ES-I3 (cell line): ENCODE measurements around the gene STK32A.
A peak's percentile ranks its signal among the peaks of the same experiment; 100 is the strongest.
"Not testable (repeated sequence)": the region's sequence is repeated elsewhere in the genome, so short reads cannot be mapped to it uniquely, and the experiment has no call there.

ENCODE experiments used
- H3K36me3 ChIP-seq: 2 replicates; pipeline ENCODE4 v1.6.1; 2013; ENCODE audit warnings: mild to moderate bottlenecking, low read length, control low read depth, moderate library complexity; ENCODE audit not compliant: insufficient read depth
- H3K4me1 ChIP-seq: 2 replicates; pipeline ENCODE4 v1.6.1; 2013; ENCODE audit warnings: mild to moderate bottlenecking, control low read depth, low read length; ENCODE audit not compliant: insufficient read depth
- H3K9ac ChIP-seq: 2 replicates; pipeline ENCODE4 v1.6.1; 2013; ENCODE audit warnings: low read depth, mild to moderate bottlenecking, low read length, moderate library complexity
- H3K9me3 ChIP-seq: 2 replicates; pipeline ENCODE4 v1.6.1; 2013; ENCODE audit warnings: mild to moderate bottlenecking, low read length, moderate library complexity; ENCODE audit not compliant: control insufficient read depth, insufficient read depth

STK32A gene

DNA sequence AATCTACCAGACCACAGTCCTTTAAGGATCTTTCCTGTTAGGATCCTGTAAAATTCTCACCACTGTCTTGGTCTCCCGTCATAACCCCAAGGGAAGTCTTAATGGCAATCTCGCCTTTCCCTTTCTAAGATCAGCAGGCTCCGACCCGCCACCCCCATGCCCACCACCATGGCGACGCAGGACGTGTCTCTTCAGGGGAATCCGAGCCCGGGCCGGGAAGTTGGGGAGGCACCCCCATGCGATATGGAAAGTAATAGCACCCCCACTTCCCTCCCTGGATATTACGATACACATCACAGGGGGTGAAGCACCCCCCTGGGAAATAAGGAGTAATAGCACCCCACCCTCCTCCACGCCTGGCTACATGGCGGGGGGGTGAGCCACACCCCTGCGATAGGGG is 8.3 kb upstream of the STK32A start:
- no peaks in the 10 kb centered on the region for H3K36me3 ChIP-seq
- no peak overlapping the region for H3K9ac ChIP-seq
- no peaks in the 10 kb centered on the region for H3K4me1 ChIP-seq
- no peaks in the 10 kb centered on the region for H3K9me3 ChIP-seq

DNA sequence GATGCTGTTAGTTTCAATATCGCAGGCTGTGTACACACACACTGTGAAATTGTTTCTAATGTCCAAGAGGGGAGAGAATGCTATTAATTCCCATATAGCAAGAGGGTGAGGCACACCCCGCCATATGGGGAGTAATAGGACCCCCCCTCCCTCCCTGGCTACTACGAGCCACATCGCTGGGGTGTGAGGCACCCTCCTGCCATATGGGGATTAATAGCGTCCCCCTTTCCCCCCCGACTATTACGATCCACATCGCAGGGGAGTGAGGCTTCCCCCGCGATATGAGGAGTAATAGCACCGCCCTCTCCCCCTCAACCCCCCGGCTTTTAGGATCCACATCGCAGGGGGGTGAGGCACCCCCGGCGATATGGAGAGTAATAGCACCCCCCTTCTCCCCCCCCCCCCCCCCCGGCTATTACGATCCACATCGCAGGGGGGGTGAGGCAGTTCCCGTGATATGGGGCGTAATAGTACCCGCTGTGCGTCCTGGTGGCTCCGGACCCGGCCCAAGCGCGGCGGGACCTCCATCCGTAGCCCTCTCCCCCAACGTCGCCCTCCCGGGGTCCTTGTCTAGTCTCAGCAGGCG is 494 bp upstream of the STK32A start:
- Histone ChIP-seq H3K9ac (peak overlapping the region; percentile 77), H3K4me1 (no peaks in the 10 kb centered on the region), H3K9me3 (no peaks in the 10 kb centered on the region), H3K36me3 (no peaks in the 10 kb centered on the region)

DNA sequence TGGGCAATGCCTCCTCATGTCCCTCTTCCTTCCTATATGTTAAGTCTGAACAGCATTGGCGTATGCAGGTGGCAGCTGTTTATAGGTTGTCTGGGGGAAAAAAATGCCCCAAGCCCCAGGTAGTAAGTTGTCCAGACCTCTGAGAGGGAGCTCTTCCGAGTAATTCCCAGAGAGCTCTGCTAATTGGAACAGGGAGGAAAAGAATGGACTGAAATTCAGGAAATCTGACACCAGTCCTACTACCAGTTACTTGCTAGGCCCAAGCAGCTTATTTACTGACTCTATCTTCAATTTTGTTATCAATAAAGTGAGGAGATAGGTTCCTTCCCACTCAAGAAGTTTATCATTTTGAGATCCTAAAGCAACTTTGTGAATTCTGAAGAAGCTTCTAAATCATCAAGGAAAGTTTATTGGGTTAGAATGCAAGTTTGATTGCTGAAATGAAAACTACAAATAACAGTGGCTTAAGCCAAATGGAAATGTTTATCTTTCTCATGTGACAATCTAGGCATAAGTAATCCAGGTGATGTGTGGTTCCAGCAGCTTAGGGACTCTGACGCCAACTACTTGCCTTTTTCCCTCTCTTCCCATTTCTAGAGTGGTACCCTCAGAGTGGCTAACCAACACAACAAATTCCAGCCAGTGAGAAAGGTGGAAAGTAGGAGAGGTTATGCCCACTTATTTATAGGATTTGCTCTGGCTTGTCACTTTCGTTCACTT is 5.6 kb downstream of the STK32A start:
- Histone ChIP-seq H3K36me3 (no peaks in the 10 kb centered on the region), H3K4me1 (peaks cover 7% of the 10 kb centered on the region), H3K9ac (no peak overlapping the region), H3K9me3 (no peaks in the 10 kb centered on the region)

DNA sequence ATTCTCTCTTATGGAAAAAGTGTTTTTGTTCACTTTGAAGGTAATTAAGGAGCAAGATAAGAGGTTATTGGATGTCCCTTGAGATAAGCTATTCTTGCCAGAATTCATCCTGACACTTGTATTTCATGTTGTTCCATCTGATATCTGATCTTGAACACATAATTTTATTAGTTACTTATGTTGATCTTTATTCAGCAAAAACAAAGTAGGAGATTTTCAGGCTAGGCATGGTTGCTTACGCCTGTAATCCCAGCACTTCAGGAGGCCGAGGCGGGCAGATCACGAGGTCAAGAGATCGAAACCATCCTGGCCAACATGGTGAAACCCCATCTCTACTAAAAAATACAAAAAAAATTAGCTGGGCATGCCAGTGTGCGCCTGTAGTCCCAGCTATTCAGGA is 8.4 kb downstream of the STK32A start:
- not testable (repeated sequence) for H3K36me3 ChIP-seq

DNA sequence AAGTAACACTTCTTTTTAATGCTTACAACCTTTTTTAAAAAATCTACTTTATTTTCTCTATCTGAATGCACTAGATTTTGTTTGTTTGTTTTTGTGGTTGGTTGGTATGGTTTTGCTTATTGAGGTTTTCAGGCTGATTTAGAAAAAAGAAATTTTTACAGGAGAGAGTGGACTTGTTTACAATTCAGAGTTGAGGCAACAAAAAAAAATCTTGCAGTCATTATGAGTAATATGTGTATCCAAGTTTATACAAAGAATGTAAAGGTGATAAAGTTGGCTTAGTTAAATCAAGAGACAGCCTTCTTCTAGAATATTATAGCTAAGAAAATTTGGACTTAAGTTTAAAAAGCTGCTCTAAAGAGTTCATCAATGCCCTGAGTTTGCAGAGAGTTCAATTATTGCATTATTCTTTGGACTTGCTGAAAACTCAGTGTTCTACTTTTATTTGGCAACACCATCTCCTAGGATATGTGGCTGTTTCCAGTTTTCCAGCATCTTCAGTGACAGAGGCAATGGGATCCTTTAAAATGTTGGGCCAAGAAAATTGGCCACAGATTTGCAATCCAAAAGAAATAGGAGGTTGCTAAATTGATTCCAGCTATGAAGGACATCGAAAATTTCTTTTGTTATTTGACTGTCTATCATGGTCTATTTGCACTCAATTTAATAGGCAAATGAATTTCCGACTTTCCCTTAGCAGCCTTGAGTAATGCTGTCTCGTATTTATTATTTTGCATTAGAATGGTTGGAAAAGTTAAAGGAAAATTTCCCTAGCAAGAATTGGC is 10.7 kb downstream of the STK32A start:
- H3K36me3 ChIP-seq: no peaks in the 10 kb centered on the region
- H3K9me3 ChIP-seq: no peaks in the 10 kb centered on the region
- no peaks in the 10 kb centered on the region for H3K4me1 ChIP-seq
- no peak overlapping the region for H3K9ac ChIP-seq

More for the DNA sequence above, 8.4 kb downstream of the STK32A start:
- not testable (repeated sequence) for H3K9ac ChIP-seq, H3K4me1 ChIP-seq, H3K9me3 ChIP-seq

DNA sequence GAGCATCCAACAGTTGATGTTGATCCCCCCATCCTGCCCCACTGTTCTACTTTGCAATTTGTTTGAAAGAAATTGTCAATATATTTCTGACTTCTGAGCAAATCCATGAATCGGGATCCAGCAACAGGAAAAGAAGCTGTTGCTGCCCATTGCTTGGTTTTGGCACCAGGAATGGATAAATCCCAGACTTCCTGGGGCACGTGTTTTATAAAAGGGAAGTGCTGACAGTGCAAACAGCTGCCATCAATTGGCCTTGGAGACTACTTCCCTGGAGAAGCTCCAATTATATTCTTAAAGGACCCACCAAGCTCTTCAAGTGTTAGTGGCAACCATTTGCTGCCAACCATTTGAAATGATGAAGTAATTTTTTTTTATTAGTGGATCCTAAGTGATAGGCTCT is 13.7 kb downstream of the STK32A start:
- no peaks in the 10 kb centered on the region for H3K9me3 ChIP-seq
- no peaks in the 10 kb centered on the region for H3K36me3 ChIP-seq
- H3K9ac ChIP-seq: no peak overlapping the region
- no peaks in the 10 kb centered on the region for H3K4me1 ChIP-seq

DNA sequence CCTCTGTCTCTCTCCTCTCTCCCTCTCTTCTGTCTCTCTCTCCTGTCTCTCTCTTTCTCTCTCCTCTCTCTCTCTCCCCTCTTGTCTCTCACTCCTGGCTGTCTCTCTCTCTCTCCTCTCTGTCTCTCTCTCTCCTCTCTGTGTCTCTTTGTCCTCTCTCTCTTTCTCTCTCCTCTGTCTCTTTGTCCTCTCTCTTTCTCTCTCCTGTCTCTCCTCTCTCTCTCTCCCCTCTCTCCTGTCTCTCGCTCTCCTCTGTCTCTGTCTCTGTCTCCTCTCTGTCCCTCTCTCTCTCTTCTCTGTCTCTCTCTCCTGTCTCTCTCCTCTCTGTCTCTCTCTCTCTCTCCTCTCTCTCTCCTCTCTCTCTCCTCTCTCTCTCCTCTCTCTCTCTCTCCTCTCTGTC is 25.0 kb downstream of the STK32A start:
- no peaks in the 10 kb centered on the region for H3K36me3 ChIP-seq
- H3K9ac ChIP-seq: no peak overlapping the region
- H3K9me3 ChIP-seq: no peaks in the 10 kb centered on the region
- no peaks in the 10 kb centered on the region for H3K4me1 ChIP-seq

DNA sequence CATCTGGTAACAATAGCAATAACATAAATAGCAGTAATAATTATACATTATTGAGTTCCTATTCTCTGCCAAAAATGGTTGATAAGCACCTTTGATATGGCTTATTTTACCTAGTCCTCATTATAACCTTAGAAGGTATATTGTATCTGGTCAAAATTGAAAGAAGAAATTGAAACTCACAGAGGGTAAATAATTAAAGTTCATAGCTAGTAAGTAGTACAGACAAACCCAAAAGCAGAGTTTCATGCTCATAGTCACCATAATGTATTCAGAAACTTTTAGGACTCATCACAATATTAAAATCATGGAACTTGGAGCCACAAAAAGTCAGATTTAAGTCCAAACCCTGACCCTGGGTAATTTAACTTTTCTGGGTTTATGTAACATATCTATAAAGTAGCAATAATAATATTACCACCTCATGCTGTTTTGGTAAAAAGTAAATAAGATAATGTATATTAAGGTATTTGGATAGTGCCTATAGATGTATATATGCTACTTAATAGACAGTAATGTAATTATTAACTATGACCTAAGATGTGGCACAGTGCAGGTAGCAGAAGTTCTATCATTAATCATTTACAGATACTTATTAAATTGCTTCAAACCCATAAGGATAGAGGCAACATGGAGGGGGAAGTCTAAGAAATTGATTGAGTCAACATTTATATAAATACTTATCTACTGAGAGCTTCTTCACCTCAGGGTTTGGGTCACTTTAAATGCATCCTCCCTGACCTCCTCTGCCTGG is 32.4 kb downstream of the STK32A start:
- Histone ChIP-seq H3K4me1 (no peaks in the 10 kb centered on the region), H3K9me3 (no peaks in the 10 kb centered on the region; the same call in 1 of the 2 replicates), H3K9ac (no peak overlapping the region), H3K36me3 (no peaks in the 10 kb centered on the region)

DNA sequence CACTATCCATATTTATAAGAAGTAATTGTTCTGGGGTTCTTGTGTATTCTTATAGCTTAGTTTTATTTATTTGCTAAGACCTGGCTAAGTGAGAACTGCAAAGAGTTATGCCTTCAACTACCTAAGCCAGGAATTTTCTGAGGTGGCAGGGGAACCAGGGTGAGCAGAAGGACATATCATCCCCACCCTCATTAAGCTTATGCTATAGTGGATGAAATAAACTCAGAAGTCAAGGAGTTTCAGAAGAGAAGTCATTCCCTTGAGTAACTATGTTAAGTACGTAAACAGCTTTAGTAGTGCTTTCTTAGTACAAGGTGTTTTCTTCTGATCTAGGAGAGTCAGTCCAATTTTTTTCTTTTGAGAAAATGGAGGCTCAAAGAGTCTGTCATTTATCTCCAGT is 41.7 kb downstream of the STK32A start:
- Histone ChIP-seq H3K9ac (no peak overlapping the region), H3K36me3 (no peaks in the 10 kb centered on the region), H3K4me1 (peaks cover 4% of the 10 kb centered on the region; the same call in 1 of the 2 replicates), H3K9me3 (no peaks in the 10 kb centered on the region)

DNA sequence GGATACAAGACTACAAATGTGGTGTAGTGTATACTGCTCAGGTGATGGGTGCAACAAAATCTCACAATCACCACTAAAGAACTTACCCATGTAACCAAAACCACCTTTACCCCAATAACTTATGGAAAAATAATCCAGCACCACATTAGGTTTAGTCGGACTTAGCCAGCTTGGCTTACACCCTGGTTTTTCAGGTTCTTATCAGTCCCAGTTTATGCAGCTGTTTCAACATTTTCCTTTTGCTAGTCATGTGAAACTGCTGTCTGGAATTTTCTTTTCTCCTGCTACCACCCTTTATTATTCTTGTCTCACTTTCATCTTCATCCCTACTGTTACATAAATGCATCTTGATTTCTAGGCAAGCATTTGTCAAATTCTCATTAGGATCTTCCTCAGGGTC is 51.5 kb downstream of the STK32A start:
- H3K4me1 ChIP-seq: peaks cover 26% of the 10 kb centered on the region
- H3K9me3 ChIP-seq: no peaks in the 10 kb centered on the region; the same call in 1 of the 2 replicates
- no peaks in the 10 kb centered on the region for H3K36me3 ChIP-seq
- H3K9ac ChIP-seq: no peak overlapping the region

DNA sequence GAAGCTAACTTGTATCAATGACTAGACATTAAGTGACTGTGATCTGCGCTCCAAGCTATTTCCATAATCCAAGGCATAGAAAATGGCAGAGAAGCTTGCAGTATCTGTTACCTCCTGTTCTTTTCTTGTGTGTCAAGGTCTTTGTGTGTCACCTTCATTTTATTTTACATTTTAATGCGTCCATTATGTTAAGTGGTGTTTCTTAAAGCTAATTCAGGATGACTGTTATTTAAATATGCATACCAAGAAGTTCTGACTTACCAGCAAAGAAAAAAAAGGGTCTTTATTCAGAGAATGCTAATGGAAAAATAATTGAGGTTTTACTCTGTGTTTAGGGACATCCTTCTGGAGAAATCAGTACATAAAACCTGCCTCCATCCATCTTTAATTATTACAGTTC is 52.3 kb downstream of the STK32A start:
- H3K9ac ChIP-seq: no peak overlapping the region
- no peaks in the 10 kb centered on the region for H3K36me3 ChIP-seq
- peaks cover 26% of the 10 kb centered on the region for H3K4me1 ChIP-seq
- peaks cover 2% of the 10 kb centered on the region; the same call in 1 of the 2 replicates for H3K9me3 ChIP-seq

DNA sequence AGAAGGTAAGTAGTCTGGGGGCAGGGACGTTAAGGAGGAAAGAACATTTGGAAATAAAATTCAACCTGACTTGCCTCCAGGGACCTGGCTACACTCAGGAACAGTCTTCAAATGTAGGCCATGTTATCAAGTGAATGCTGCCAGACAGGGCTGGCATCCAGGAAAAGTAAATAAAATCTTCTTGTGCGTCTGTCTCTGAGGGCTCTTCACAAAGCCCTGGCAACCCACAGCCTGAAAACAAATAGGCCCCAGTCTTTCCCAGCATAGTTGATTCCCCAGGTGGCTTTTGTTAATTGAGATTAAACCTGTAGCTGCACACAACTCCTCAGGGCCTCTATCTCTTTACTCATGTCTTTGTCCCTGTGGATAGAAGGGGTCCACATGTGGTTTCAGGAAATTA is 55.4 kb downstream of the STK32A start:
- Histone ChIP-seq H3K4me1 (peaks cover 27% of the 10 kb centered on the region), H3K9ac (no peak overlapping the region), H3K9me3 (peaks cover 3% of the 10 kb centered on the region; the same call in 1 of the 2 replicates), H3K36me3 (no peaks in the 10 kb centered on the region)

DNA sequence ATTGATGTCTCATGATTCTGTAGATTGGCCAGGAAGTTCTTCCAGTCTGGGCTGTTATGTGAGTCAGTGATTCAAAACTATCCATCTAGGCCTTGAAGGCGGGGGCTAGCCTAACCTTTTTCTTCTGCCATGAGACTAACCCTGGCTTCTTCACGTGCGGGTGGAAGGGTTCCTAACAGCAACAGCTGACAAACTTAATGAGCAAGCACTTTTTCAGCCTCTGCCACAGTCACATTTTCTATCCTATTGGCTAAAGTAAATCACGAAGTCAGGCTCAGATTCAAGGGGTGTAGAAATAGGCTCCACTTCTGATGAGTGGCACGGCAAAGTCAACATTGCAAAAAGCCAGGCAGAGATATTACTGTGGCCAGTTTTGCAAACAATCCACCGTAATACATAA is 68.4 kb downstream of the STK32A start:
- H3K9ac ChIP-seq: no peak overlapping the region
- no peaks in the 10 kb centered on the region for H3K9me3 ChIP-seq
- no peaks in the 10 kb centered on the region for H3K4me1 ChIP-seq
- H3K36me3 ChIP-seq: no peaks in the 10 kb centered on the region

DNA sequence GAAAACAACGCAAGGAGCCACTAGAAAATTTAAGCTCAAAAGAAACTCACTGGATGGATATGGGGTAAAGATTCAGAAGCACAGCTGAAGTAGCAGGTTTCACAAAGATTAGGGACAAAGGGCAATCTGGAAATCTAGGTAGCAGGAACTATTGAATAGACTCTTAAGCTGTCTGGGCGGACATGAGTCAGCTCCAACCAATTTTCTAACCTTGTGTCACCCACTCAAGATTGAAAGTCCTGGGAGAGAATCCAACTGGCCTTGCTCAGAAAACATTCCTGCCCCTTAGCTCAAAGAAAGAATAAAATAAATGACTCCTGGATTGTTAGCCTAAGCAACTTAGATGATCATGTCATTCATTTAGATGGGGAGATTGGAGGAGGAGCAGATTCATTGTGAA is 69.2 kb downstream of the STK32A start:
- Histone ChIP-seq H3K9ac (no peak overlapping the region), H3K36me3 (no peaks in the 10 kb centered on the region), H3K4me1 (no peaks in the 10 kb centered on the region), H3K9me3 (no peaks in the 10 kb centered on the region)
